CD4-positive, CD25-positive, alpha-beta regulatory T cell (primary cell): ENCODE results near the gene GAB3. TPM values are rescaled to one million over a fixed set of nuclear protein-coding genes. Genes with fewer than 3 reads are reported as not detected.
"Not testable (repeated sequence)": the region's sequence is repeated elsewhere in the genome, so short reads cannot be mapped to it uniquely, and the experiment has no call there.

ENCODE experiments used
- ATAC-seq, 2 donors: fragments of 150-1000 bp; cut with Tn5 transposase; one replicate each; pipeline ENCODE4 v1.10.0; 2021; ENCODE audit warnings: low read depth in 2 of 2, moderate number of reproducible peaks in 2 of 2, moderate library complexity in 1 of 2
- DNase-seq, 3 donors: peaks; one replicate each; pipeline versions ENCODE4 v3.0.0 to v3.0.0-alpha.2; 2012 to 2022; ENCODE audit warnings: mixed read lengths in 1 of 3
- H3K27ac ChIP-seq: one replicate; pipeline ENCODE4 v1.7.0; 2013; ENCODE audit warnings: mild to moderate bottlenecking, low read length; ENCODE audit not compliant: insufficient read depth, poor library complexity, severe bottlenecking
- H3K27me3 ChIP-seq: one replicate; pipeline ENCODE4 v1.7.0; 2013; ENCODE audit warnings: low read length; ENCODE audit not compliant: control insufficient read depth, insufficient read depth
- H3K36me3 ChIP-seq: one replicate; pipeline ENCODE4 v1.7.0; 2013; ENCODE audit warnings: mild to moderate bottlenecking, low read length, moderate library complexity; ENCODE audit not compliant: control insufficient read depth, insufficient read depth
- H3K4me1 ChIP-seq: 2 replicates; pipeline ENCODE4 v1.7.0; 2013; ENCODE audit warnings: mild to moderate bottlenecking, low read length; ENCODE audit not compliant: insufficient read depth, control insufficient read depth, poor library complexity, severe bottlenecking
- H3K4me3 ChIP-seq: one replicate; pipeline ENCODE4 v1.7.0; 2013; ENCODE audit warnings: low read depth, mild to moderate bottlenecking, low read length, moderate library complexity
- H3K9me3 ChIP-seq, 2 experiments: 1 replicate in 1 of 2; 2 replicates in 1 of 2; pipeline ENCODE4 v1.7.0; 2013; ENCODE audit warnings: low read length in 2 of 2, mild to moderate bottlenecking in 1 of 2, moderate library complexity in 1 of 2; ENCODE audit not compliant: control insufficient read depth in 2 of 2
- H3K27ac Mint-ChIP-seq, 3 donors: one replicate each; pipeline ENCODE4 v1.8.0; 2020 to 2022; ENCODE audit warnings: mild to moderate bottlenecking in 3 of 3, mixed read lengths in 3 of 3, moderate library complexity in 2 of 3
- H3K27me3 Mint-ChIP-seq: one replicate; pipeline ENCODE4 v1.8.0; 2022; ENCODE audit warnings: mild to moderate bottlenecking, mixed read lengths
- H3K36me3 Mint-ChIP-seq: one replicate; pipeline ENCODE4 v1.8.0; 2020; ENCODE audit warnings: mixed read lengths
- H3K4me1 Mint-ChIP-seq, 4 donors: one replicate each; pipeline ENCODE4 v1.8.0; 2020 to 2022; ENCODE audit warnings: mixed read lengths in 4 of 4, mild to moderate bottlenecking in 1 of 4
- H3K4me3 Mint-ChIP-seq, 4 donors: one replicate each; pipeline ENCODE4 v1.8.0; 2020 to 2022; ENCODE audit warnings: mild to moderate bottlenecking in 4 of 4, mixed read lengths in 4 of 4, moderate library complexity in 3 of 4
- H3K9me3 Mint-ChIP-seq, 7 donors: one replicate each; pipeline ENCODE4 v1.8.0; 2020 to 2022; ENCODE audit warnings: mixed read lengths in 7 of 7, mild to moderate bottlenecking in 3 of 7, moderate library complexity in 2 of 7
- polyA plus RNA-seq, 4 donors: library from polyadenylated mRNA; unstranded; fragments of 300-500 nt; fragmentation: Illumina TruSeq; gene quantifications; one replicate each; pipeline ENCODE4 v1.2.3, GENCODE V29; 2021
- total RNA-seq: library from RNA; stranded (reverse); gene quantifications from one replicate; pipeline ENCODE4 v1.2.3, GENCODE V29; 2022

The GAB3 gene
- total and polyA plus RNA-seq, 5 donors from 2014 or later: 0.07 to 6.0 (median 0.82) TPM

DNA sequence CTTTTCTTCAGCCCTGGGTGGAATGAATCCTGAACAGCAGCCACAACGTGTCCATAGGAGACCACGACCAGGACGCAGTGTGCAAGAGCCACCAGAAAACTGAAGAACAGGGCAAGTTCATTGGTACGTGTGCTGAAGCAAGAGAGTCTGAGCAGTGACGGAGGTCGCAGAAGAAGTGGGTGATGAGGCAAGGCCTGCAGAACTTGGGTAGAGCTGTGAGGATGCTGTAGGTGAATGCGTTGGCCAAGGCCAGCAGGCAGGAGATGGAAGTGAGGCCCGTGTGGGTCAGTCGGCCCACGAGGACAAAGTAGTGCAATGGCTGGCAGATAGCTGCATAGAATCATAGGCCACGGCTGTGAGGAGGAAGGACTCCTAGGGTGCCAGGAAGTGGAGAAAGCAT lies 91.9 kb downstream of the GAB3 start:
- no peaks in the 10 kb centered on the region for H3K4me1 ChIP-seq
- no peak overlapping the region for H3K27ac ChIP-seq
- no peak for ATAC-seq
- no peaks in the 10 kb centered on the region for H3K27me3 ChIP-seq
- DNase-seq: no peak
- peaks cover 4% of the 10 kb centered on the region for H3K27me3 Mint-ChIP-seq
- peaks cover 0 to 3% (median 2%) of the 10 kb centered on the region in 7 donors for H3K9me3 Mint-ChIP-seq
- no peaks in the 10 kb centered on the region for H3K36me3 Mint-ChIP-seq
- H3K27ac Mint-ChIP-seq: peak overlapping the region in 1 of 3 donors; percentile 52
- no peaks in the 10 kb centered on the region for H3K36me3 ChIP-seq
- no peaks in the 10 kb centered on the region for H3K9me3 ChIP-seq
- H3K4me1 Mint-ChIP-seq: no peaks in the 10 kb centered on the region
- H3K4me3 Mint-ChIP-seq: no peak overlapping the region
- H3K4me3 ChIP-seq: no peak overlapping the region

- Mint-ChIP-seq H3K27ac (no peak overlapping the region), H3K4me3 (no peak overlapping the region), H3K9me3 (peaks cover 0 to 2% (median 0%) of the 10 kb centered on the region in 7 donors), H3K36me3 (no peaks in the 10 kb centered on the region), H3K27me3 (peaks cover 4% of the 10 kb centered on the region), H3K4me1 (no peaks in the 10 kb centered on the region)
- H3K4me1 ChIP-seq: no peaks in the 10 kb centered on the region
- no peaks in the 10 kb centered on the region for H3K9me3 ChIP-seq
- H3K4me3 ChIP-seq: no peak overlapping the region
- DNase-seq: no peak
- no peaks in the 10 kb centered on the region for H3K36me3 ChIP-seq
- no peak for ATAC-seq
- no peak overlapping the region for H3K27ac ChIP-seq
- H3K27me3 ChIP-seq: no peaks in the 10 kb centered on the region
These were observed 92.7 kb downstream of the GAB3 start for GRCh38 chrX:154658187-154658586.

DNA sequence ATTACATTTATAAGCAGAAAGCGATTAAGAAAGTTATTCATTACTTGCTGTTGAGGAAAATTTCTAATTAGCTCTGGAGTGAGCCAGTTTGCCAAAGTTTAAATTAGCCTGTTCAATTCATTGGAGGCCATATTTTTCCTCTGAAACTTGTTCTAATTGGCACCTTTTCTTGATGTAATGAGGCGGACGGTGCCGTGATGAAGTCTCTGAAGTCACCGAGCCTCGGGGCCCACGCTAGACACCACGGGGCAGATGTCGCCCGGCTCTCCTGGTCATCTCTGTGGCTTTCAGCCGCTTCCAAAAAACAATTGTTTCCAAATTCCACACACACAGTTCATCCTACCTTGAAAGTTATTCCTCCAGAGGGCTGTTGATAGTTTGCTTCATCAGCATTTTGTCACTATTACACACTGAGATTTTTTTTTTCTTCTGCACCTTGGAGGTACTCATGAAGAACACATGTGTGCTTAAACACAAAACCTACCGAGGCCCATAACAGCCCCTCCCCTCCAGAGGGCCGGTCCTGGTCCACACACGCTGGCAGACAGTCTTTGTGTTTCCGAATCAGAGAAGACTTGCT lies 93.6 kb downstream of the GAB3 start:
- H3K27me3 Mint-ChIP-seq: peaks cover 4% of the 10 kb centered on the region
- ATAC-seq (no peak), DNase-seq (no peak)
- H3K4me1 Mint-ChIP-seq: no peaks in the 10 kb centered on the region
- no peaks in the 10 kb centered on the region for H3K27me3 ChIP-seq
- no peaks in the 10 kb centered on the region for H3K36me3 ChIP-seq
- no peaks in the 10 kb centered on the region for H3K36me3 Mint-ChIP-seq
- no peak overlapping the region for H3K4me3 Mint-ChIP-seq
- H3K9me3 Mint-ChIP-seq: peaks cover 0 to 2% (median 0%) of the 10 kb centered on the region in 7 donors
- H3K27ac Mint-ChIP-seq: no peak overlapping the region
- no peaks in the 10 kb centered on the region for H3K4me1 ChIP-seq
- H3K27ac ChIP-seq: no peak overlapping the region
- no peaks in the 10 kb centered on the region for H3K9me3 ChIP-seq
- no peak overlapping the region for H3K4me3 ChIP-seq

- H3K4me3 Mint-ChIP-seq: no peak overlapping the region
- no peaks in the 10 kb centered on the region for H3K36me3 Mint-ChIP-seq
- no peaks in the 10 kb centered on the region for H3K27me3 ChIP-seq
- H3K4me1 ChIP-seq: no peaks in the 10 kb centered on the region
- no peak for ATAC-seq
- H3K4me1 Mint-ChIP-seq: no peaks in the 10 kb centered on the region
- peaks cover 0 to 2% (median 0%) of the 10 kb centered on the region in 7 donors for H3K9me3 Mint-ChIP-seq
- no peaks in the 10 kb centered on the region for H3K9me3 ChIP-seq
- no peak overlapping the region for H3K27ac ChIP-seq
- no peak overlapping the region for H3K4me3 ChIP-seq
- no peak overlapping the region for H3K27ac Mint-ChIP-seq
- DNase-seq: no peak
- H3K36me3 ChIP-seq: no peaks in the 10 kb centered on the region
- peaks cover 4% of the 10 kb centered on the region for H3K27me3 Mint-ChIP-seq
These were observed 95.1 kb downstream of the GAB3 start for GRCh38 chrX:154655786-154656185.

GRCh38 chrX:154655346-154655745 lies 95.5 kb downstream of the GAB3 start:
- Mint-ChIP-seq H3K27ac (no peak overlapping the region), H3K36me3 (no peaks in the 10 kb centered on the region), H3K4me1 (no peaks in the 10 kb centered on the region), H3K9me3 (peaks cover 0 to 2% (median 0%) of the 10 kb centered on the region in 7 donors), H3K27me3 (peaks cover 4% of the 10 kb centered on the region), H3K4me3 (no peak overlapping the region)
- no peaks in the 10 kb centered on the region for H3K9me3 ChIP-seq
- DNase-seq: no peak
- H3K27me3 ChIP-seq: no peaks in the 10 kb centered on the region
- no peak overlapping the region for H3K27ac ChIP-seq
- ATAC-seq: no peak
- H3K4me1 ChIP-seq: no peaks in the 10 kb centered on the region
- H3K36me3 ChIP-seq: no peaks in the 10 kb centered on the region
- no peak overlapping the region for H3K4me3 ChIP-seq

GRCh38 chrX:154654925-154655324 lies 96.0 kb downstream of the GAB3 start:
- H3K27ac Mint-ChIP-seq: no peak overlapping the region
- no peaks in the 10 kb centered on the region for H3K27me3 ChIP-seq
- H3K9me3 Mint-ChIP-seq: peaks cover 0 to 2% (median 0%) of the 10 kb centered on the region in 7 donors
- H3K4me1 ChIP-seq: no peaks in the 10 kb centered on the region
- H3K27me3 Mint-ChIP-seq: peaks cover 4% of the 10 kb centered on the region
- H3K27ac ChIP-seq: no peak overlapping the region
- no peak overlapping the region for H3K4me3 Mint-ChIP-seq
- H3K36me3 ChIP-seq: no peaks in the 10 kb centered on the region
- ATAC-seq (no peak), DNase-seq (no peak)
- no peaks in the 10 kb centered on the region for H3K36me3 Mint-ChIP-seq
- H3K4me3 ChIP-seq: no peak overlapping the region
- H3K9me3 ChIP-seq: no peaks in the 10 kb centered on the region
- no peaks in the 10 kb centered on the region for H3K4me1 Mint-ChIP-seq

DNA sequence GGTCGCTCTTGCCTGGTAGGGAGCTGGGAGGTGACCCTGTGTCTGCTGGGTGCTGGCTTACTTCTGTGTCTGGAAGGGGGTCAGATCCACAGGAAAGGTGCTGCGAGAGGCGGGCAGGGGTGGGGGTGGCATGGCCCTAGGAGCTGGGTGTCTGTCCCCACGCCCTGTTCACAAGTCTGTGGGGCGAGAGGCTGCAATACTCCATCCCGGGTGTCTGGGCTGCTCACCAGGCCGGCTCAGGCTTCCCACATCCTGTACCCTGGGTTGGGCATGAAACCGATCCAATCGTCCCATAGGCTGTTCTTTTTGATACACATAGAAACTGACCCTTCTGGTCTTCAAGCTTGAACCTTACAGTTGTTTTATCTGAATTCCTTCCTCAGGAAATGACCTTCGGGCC lies 96.5 kb downstream of the GAB3 start:
- H3K4me1 Mint-ChIP-seq: no peaks in the 10 kb centered on the region
- no peak overlapping the region for H3K27ac ChIP-seq
- DNase-seq (no peak), ATAC-seq (no peak)
- H3K27me3 Mint-ChIP-seq: peaks cover 4% of the 10 kb centered on the region
- H3K4me3 ChIP-seq: no peak overlapping the region
- H3K4me1 ChIP-seq: no peaks in the 10 kb centered on the region
- H3K9me3 ChIP-seq: no peaks in the 10 kb centered on the region
- H3K9me3 Mint-ChIP-seq: peaks cover 0 to 2% (median 0%) of the 10 kb centered on the region in 7 donors
- H3K27ac Mint-ChIP-seq: no peak overlapping the region
- H3K36me3 ChIP-seq: no peaks in the 10 kb centered on the region
- H3K36me3 Mint-ChIP-seq: no peaks in the 10 kb centered on the region
- no peak overlapping the region for H3K4me3 Mint-ChIP-seq
- H3K27me3 ChIP-seq: no peaks in the 10 kb centered on the region

- H3K27me3 ChIP-seq, H3K27ac ChIP-seq, DNase-seq, H3K4me3 Mint-ChIP-seq, H3K9me3 Mint-ChIP-seq, H3K4me1 Mint-ChIP-seq, H3K36me3 ChIP-seq, H3K27ac Mint-ChIP-seq, H3K36me3 Mint-ChIP-seq, H3K27me3 Mint-ChIP-seq, H3K4me3 ChIP-seq, ATAC-seq, H3K9me3 ChIP-seq, H3K4me1 ChIP-seq: not testable (repeated sequence)
These were observed 97.5 kb downstream of the GAB3 start, which contains the start of gene CTAG2 for GRCh38 chrX:154653413-154653812. CTAG2 (minus strand) TSS chrX:154653579; CDS start chrX:154653515, 64 bp downstream.
